ENCODE data around the gene RPS16. TPM values are rescaled to one million over a fixed set of nuclear protein-coding genes. Genes with fewer than 3 reads are reported as not detected.

RPS16 gene
- total and polyA plus RNA-seq, 2 donors (not counting 1 experiment from before 2014, with no cell fraction given): 3,910 to 6,448 TPM

GRCh38 chr19:39390451-39390750 lies 45.3 kb downstream of the RPS16 start:
- Mint-ChIP-seq H3K27me3 (no peaks in the 10 kb centered on the region), H3K4me3 (peak overlapping the region; percentile 87), H3K27ac (peak overlapping the region; percentile 99), H3K9me3 (ENCODE audit: insufficient read depth) (no peaks in the 10 kb centered on the region), H3K4me1 (peaks cover 41% of the 10 kb centered on the region)
- ATAC-seq (ENCODE audit: low read depth) (no peak), DNase-seq (no peak)
- Histone ChIP-seq H3K27ac (ENCODE audit: low read length in 2 of 2) (peak overlapping the region; percentile 96 to 97), H3K9ac (ENCODE audit: low read length) (peak overlapping the region; percentile 99), H3K9me3 (ENCODE audit: control extremely low read depth in 1 of 3, control insufficient read depth in 2 of 3, insufficient read depth in 1 of 3, low read length in 2 of 3) (no peaks in the 10 kb centered on the region), H3K4me1 (ENCODE audit: control insufficient read depth in 2 of 2, insufficient read depth in 2 of 2, low read length in 2 of 2) (peaks cover 16 to 28% of the 10 kb centered on the region in 2 donors), H4K20me1 (ENCODE audit: control insufficient read depth, insufficient read depth, low read length, poor library complexity, severe bottlenecking) (peaks cover 32% of the 10 kb centered on the region), H3K79me2 (ENCODE audit: control insufficient read depth, insufficient read depth, low read length) (peaks cover 57% of the 10 kb centered on the region), H2AFZ (ENCODE audit: insufficient read depth, low read depth, low read length, poor library complexity, severe bottlenecking) (peak overlapping the region; percentile 63), H3K4me3 (ENCODE audit: control extremely low read depth in 1 of 5, extremely low read depth in 1 of 5, insufficient read depth in 1 of 5, low read depth in 2 of 5, low read length in 4 of 5) (peak overlapping the region; percentile 65 to 99 (median 90)), H3K36me3 (replicated peaks in 1 of 2; ENCODE audit: control extremely low read depth in 1 of 2, control insufficient read depth in 1 of 2, extremely low read depth in 1 of 2, insufficient read depth in 2 of 2, low read length in 1 of 2) (peaks cover 0 to 67% of the 10 kb centered on the region in 2 experiments), H3K27me3 (replicated peaks in 1 of 4; ENCODE audit: control extremely low read depth in 1 of 4, control insufficient read depth in 3 of 4, insufficient read depth in 4 of 4, low read length in 3 of 4) (no peaks in the 10 kb centered on the region), H3K4me2 (replicated peaks; ENCODE audit: low read depth, low read length, poor library complexity, severe bottlenecking) (peak overlapping the region; percentile 86)
- ChIA-PET CTCF (interaction anchor here (1.0 to 2.7 kb wide), 4 partner anchors 14 to 48 kb away, joined by 5 to 40 read pairs (median 8); partner anchors contain the start of genes PLEKHG2, RPS16 and SAMD4B), POLR2A (interaction anchor here (0.7 to 3.0 kb wide), 9 partner anchors 14 to 268 kb away, joined by 3 to 69 read pairs (median 7); partner anchors contain the start of genes GMFG, PLEKHG2, RPS16 and SAMD4B)
- 2% methylated on average over 10 of the region's 10 CpGs for WGBS (ENCODE audit: insufficient coverage)
- intact Hi-C loops (cut with micrococcal nuclease): loop anchor here (2.0 kb wide), 3 partner anchors 142 to 580 kb away; partner anchors contain the start of genes EID2, EID2B and PSMC4
- no peak for TF ChIP-seq CTCF (IDR thresholded peaks at IDR 0.05)

- peak overlapping the region; percentile 99 for H3K27ac Mint-ChIP-seq
- WGBS (ENCODE audit: insufficient coverage): 87% methylated on average over 3 of the region's 13 CpGs
- ATAC-seq (ENCODE audit: low read depth) (no peak), DNase-seq (no peak)
- no peak overlapping the region for H2AFZ ChIP-seq (ENCODE audit: insufficient read depth, low read depth, low read length, poor library complexity, severe bottlenecking)
- H3K9ac ChIP-seq (ENCODE audit: low read length): peak overlapping the region; percentile 99
- peak overlapping the region; percentile 86 for H3K4me2 ChIP-seq (replicated peaks; ENCODE audit: low read depth, low read length, poor library complexity, severe bottlenecking)
- H4K20me1 ChIP-seq (ENCODE audit: control insufficient read depth, insufficient read depth, low read length, poor library complexity, severe bottlenecking): peaks cover 27% of the 10 kb centered on the region
- H3K9me3 ChIP-seq (ENCODE audit: control extremely low read depth in 1 of 3, control insufficient read depth in 2 of 3, insufficient read depth in 1 of 3, low read length in 2 of 3): no peaks in the 10 kb centered on the region
- no peaks in the 10 kb centered on the region for H3K27me3 ChIP-seq (replicated peaks in 1 of 4; ENCODE audit: control extremely low read depth in 1 of 4, control insufficient read depth in 3 of 4, insufficient read depth in 4 of 4, low read length in 3 of 4)
- peak overlapping the region; percentile 96 to 97 for H3K27ac ChIP-seq (ENCODE audit: low read length in 2 of 2)
- no peak for TF ChIP-seq EZH2 (IDR thresholded peaks at IDR 0.05; ENCODE audit: borderline replicate concordance, insufficient read depth, low read depth, low read length, poor library complexity, severe bottlenecking)
- no peak for TF ChIP-seq CTCF (IDR thresholded peaks at IDR 0.05)
- intact Hi-C loops (cut with micrococcal nuclease): loop anchor here (2.0 kb wide), 3 partner anchors 143 to 581 kb away; partner anchors contain the start of genes EID2, EID2B and PSMC4
- H3K4me3 Mint-ChIP-seq: peak overlapping the region; percentile 87
- ChIA-PET POLR2A (interaction anchor here (2.0 to 3.0 kb wide), 2 partner anchors 14 to 56 kb away, joined by 8 to 69 read pairs; partner anchors contain the start of genes SUPT5H and ZFP36), CTCF (interaction anchor here (1.3 to 2.7 kb wide), 3 partner anchors 46 to 267 kb away, joined by 3 to 9 read pairs (median 8); partner anchors contain the start of genes RPS16 and SAMD4B)
- no peaks in the 10 kb centered on the region for H3K9me3 Mint-ChIP-seq (ENCODE audit: insufficient read depth)
- peaks cover 42% of the 10 kb centered on the region for H3K4me1 Mint-ChIP-seq
- H3K4me3 ChIP-seq (ENCODE audit: control extremely low read depth in 1 of 5, extremely low read depth in 1 of 5, insufficient read depth in 1 of 5, low read depth in 2 of 5, low read length in 4 of 5): peak overlapping the region; percentile 65 to 99 (median 90)
- peaks cover 16 to 33% of the 10 kb centered on the region in 2 donors for H3K4me1 ChIP-seq (ENCODE audit: control insufficient read depth in 2 of 2, insufficient read depth in 2 of 2, low read length in 2 of 2)
- peaks cover 51% of the 10 kb centered on the region for H3K79me2 ChIP-seq (ENCODE audit: control insufficient read depth, insufficient read depth, low read length)
- no peaks in the 10 kb centered on the region for H3K27me3 Mint-ChIP-seq
- H3K36me3 ChIP-seq (replicated peaks in 1 of 2; ENCODE audit: control extremely low read depth in 1 of 2, control insufficient read depth in 1 of 2, extremely low read depth in 1 of 2, insufficient read depth in 2 of 2, low read length in 1 of 2): peaks cover 0 to 65% of the 10 kb centered on the region in 2 experiments
These were observed 45.9 kb downstream of the RPS16 start for GRCh38 chr19:39389631-39390414.
